ENCODE measurements around the gene SLC17A3.

- TF ChIP-seq, protein P1, sequence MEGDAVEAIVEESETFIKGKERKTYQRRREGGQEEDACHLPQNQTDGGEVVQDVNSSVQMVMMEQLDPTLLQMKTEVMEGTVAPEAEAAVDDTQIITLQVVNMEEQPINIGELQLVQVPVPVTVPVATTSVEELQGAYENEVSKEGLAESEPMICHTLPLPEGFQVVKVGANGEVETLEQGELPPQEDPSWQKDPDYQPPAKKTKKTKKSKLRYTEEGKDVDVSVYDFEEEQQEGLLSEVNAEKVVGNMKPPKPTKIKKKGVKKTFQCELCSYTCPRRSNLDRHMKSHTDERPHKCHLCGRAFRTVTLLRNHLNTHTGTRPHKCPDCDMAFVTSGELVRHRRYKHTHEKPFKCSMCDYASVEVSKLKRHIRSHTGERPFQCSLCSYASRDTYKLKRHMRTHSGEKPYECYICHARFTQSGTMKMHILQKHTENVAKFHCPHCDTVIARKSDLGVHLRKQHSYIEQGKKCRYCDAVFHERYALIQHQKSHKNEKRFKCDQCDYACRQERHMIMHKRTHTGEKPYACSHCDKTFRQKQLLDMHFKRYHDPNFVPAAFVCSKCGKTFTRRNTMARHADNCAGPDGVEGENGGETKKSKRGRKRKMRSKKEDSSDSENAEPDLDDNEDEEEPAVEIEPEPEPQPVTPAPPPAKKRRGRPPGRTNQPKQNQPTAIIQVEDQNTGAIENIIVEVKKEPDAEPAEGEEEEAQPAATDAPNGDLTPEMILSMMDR (IDR thresholded peaks at IDR 0.05): no peak
- TF ChIP-seq EZH2 (IDR thresholded peaks at IDR 0.05): no peak
These were observed 26.8 kb upstream of the SLC17A3 start for GRCh38 chr6:25900843-25901242.
